GM21528 (cell line): ENCODE measurements around the gene GPR137.

ENCODE experiments used
- ATAC-seq: cut with Tn5 transposase; IDR thresholded peaks from one replicate; pipeline ENCODE4 v1.9.1; 2021; ENCODE audit warnings: mild to moderate bottlenecking, moderate library complexity; ENCODE audit not compliant: unreplicated experiment, low FRiP score

Gene GPR137

DNA sequence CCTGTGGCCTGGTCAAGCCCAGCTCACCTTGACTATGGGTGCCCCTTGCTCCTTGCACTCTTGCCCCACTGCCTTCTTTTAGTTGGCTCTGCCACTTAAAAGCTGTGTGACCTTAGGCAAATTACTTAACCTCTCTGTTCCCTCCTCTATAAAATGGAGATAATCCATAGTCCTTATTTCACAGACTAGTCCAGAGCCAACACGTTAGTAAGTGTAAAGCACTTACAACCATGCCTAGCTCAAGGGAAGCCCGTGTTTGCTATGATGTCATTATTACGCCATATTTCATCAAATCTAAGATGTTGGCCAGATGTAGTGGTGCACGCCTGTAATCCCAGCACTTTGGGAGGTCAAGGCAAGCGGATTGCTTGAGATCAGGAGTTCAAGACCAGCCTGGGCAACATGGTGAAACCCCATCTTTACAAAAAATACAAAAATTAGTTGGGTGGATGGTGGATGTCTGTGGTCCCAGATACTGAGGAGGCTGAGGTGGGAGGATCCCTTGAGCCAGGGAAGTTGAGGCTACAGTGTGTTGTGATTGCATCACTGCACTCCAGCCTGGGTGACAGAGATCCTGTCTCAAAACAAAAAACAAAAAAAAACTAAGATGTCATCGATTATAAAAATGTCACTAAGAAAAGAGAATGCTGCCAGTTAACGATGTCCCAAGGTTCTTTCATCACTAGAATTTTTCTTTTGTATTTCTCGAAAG, 52.0 kb downstream of the GPR137 start:
- no peak for ATAC-seq

- no peak for ATAC-seq
Measured at GRCh38 chr11:64338716-64339115, 53.1 kb downstream of the GPR137 start.
